Transverse colon (tissue), 4 donors: ENCODE measurements around the gene ZNF680. TPM values are rescaled to one million over a fixed set of nuclear protein-coding genes. Genes with fewer than 3 reads are reported as not detected.

Experiments
- DNase-seq: peaks from one replicate; pipeline ENCODE4 v3.0.0-alpha.2; 2019
- H3K27ac ChIP-seq, 4 donors: fragments of 200-600 bp; sonication (generic); 2 replicates each; pipeline ENCODE4 v1.5.1; 2016 to 2018; ENCODE audit warnings: inconsistent platforms in 4 of 4
- H3K27me3 ChIP-seq: fragments of 200-600 bp; sonication (generic); 2 replicates; pipeline ENCODE4 v1.5.1; 2017; ENCODE audit warnings: inconsistent platforms
- H3K36me3 ChIP-seq, 4 donors: fragments of 200-600 bp; sonication (generic); 2 replicates each; pipeline ENCODE4 v1.5.1; 2017 to 2019; ENCODE audit warnings: inconsistent platforms in 4 of 4
- H3K4me1 ChIP-seq, 4 donors: fragments of 200-600 bp; sonication (generic); 2 replicates each; pipeline ENCODE4 v1.5.1; 2017 to 2020; ENCODE audit warnings: inconsistent platforms in 4 of 4
- H3K4me3 ChIP-seq, 4 donors: fragments of 200-600 bp; sonication (generic); 1 replicate in 1 of 4; 2 replicates in 3 of 4; pipeline versions ENCODE4 v1.5.1 to v1.6.1; 2017 to 2019; ENCODE audit warnings: inconsistent platforms in 4 of 4
- H3K9me3 ChIP-seq, 2 donors: fragments of 200-600 bp; sonication (generic); 2 replicates each; pipeline ENCODE4 v1.5.1; 2017 to 2019; ENCODE audit warnings: inconsistent platforms in 2 of 2
- CTCF ChIP-seq, 5 experiments: fragments of 200-600 bp in 3 of 5; fragments of 450-650 bp in 2 of 5; sonication (generic) in 3 of 5; IDR thresholded peaks; 1 replicate in 2 of 5; 2 replicates in 3 of 5; pipeline ENCODE4 v1.5.1; 2016 to 2017; ENCODE audit warnings: antibody characterized with exemption in 5 of 5, inconsistent platforms in 3 of 5, mild to moderate bottlenecking in 2 of 5, moderate library complexity in 1 of 5
- EP300 ChIP-seq: sonication (generic); formaldehyde crosslinking; IDR thresholded peaks from one replicate; pipeline ENCODE4 v1.6.1; 2017; ENCODE audit warnings: antibody characterized with exemption, low read depth
- POLR2A ChIP-seq: fragments of 450-650 bp; IDR thresholded peaks from one replicate; pipeline ENCODE4 v1.6.1; 2016; ENCODE audit warnings: antibody characterized with exemption, mild to moderate bottlenecking, moderate library complexity
- POLR2AphosphoS5 ChIP-seq, 3 donors: sonication (generic); formaldehyde crosslinking; IDR thresholded peaks; one replicate each; pipeline ENCODE4 v1.6.1; 2016; ENCODE audit warnings: antibody characterized with exemption in 3 of 3
- WGBS, 2 donors: methylation state at CpG; one replicate each; pipeline ENCODE4 v1.1.5; 2018; ENCODE audit warnings: low coverage in 1 of 2; 5-methylcytosine and 5-hydroxymethylcytosine counted together
- in situ Hi-C, 4 donors: fragments of 200-750 bp; cut with MboI; loops; one replicate each; pipeline versions ENCODE4 v1.15.0 to v1.15.1; 2017; ENCODE audit warnings: low sequenced_read_pairs in 3 of 4, low pct_ligation_motif_present in 1 of 4, low pct_unique_long_range_greater_than_20kb in 1 of 4
- intact Hi-C: fragments of 100-400 bp; cut with DNase I; formaldehyde crosslinking; loops from one replicate; pipeline ENCODE4 v1.15.1; 2023; ENCODE audit warnings: low total_unique reads
- total RNA-seq, 4 donors: library from RNA; depleted of rRNA; stranded (reverse); fragments of >200 nt; gene quantifications; one replicate each; pipeline ENCODE4 v1.1.0, GENCODE V29; 2016

Gene ZNF680
- total RNA-seq, 4 donors from 2014 or later: 3.4 to 11.1 (median 6.6) TPM

- DNase-seq: no peak
- peaks cover 19 to 51% of the 10 kb centered on the region in 2 donors for H3K9me3 ChIP-seq
- TF ChIP-seq POLR2A: no peak
- TF ChIP-seq CTCF (IDR thresholded peaks at IDR 0.05): no peak
- TF ChIP-seq POLR2AphosphoS5 (IDR thresholded peaks at IDR 0.05): no peak
- TF ChIP-seq EP300: no peak
- no peaks in the 10 kb centered on the region for H3K36me3 ChIP-seq
- in situ Hi-C loops (no loop called here), intact Hi-C loops (no loop called here)
- H3K27me3 ChIP-seq: no peaks in the 10 kb centered on the region
- no peak overlapping the region for H3K4me3 ChIP-seq
- no peaks in the 10 kb centered on the region for H3K4me1 ChIP-seq
- 87 to 92% methylated on average over 3 of the region's 3 CpGs for WGBS, 2 donors
- H3K27ac ChIP-seq: no peak overlapping the region
Measured at GRCh38 chr7:64504581-64505120, 58.2 kb downstream of the ZNF680 start.

- no peak for TF ChIP-seq CTCF (IDR thresholded peaks at IDR 0.05)
- no peak for TF ChIP-seq POLR2A
- no peak for TF ChIP-seq POLR2AphosphoS5 (IDR thresholded peaks at IDR 0.05)
- TF ChIP-seq EP300: no peak
- Histone ChIP-seq H3K4me1 (no peaks in the 10 kb centered on the region), H3K27me3 (no peaks in the 10 kb centered on the region), H3K9me3 (peaks cover 5 to 10% of the 10 kb centered on the region in 2 donors), H3K27ac (no peak overlapping the region), H3K4me3 (no peak overlapping the region), H3K36me3 (no peaks in the 10 kb centered on the region)
- WGBS, 2 donors: 50 to 74% methylated on average over 1 of the region's 1 CpG
- intact Hi-C loops: no loop called here
- in situ Hi-C loops: loop anchor here in 1 of 4 donors (25.0 kb wide), 1 partner anchor 161 kb away; no protein-coding TSS in a partner anchor
- no peak for DNase-seq
Measured at GRCh38 chr7:64498270-64498669, 64.6 kb downstream of the ZNF680 start.

GRCh38 chr7:64494912-64495461 lies 67.9 kb downstream of the ZNF680 start:
- in situ Hi-C loops: loop anchor here in 1 of 4 donors (25.0 kb wide), 1 partner anchor 158 kb away; no protein-coding TSS in a partner anchor
- Histone ChIP-seq H3K9me3 (peaks cover 0 to 8% of the 10 kb centered on the region in 2 donors), H3K4me1 (no peaks in the 10 kb centered on the region), H3K27ac (no peak overlapping the region), H3K4me3 (no peak overlapping the region), H3K27me3 (no peaks in the 10 kb centered on the region), H3K36me3 (no peaks in the 10 kb centered on the region)
- WGBS, 2 donors: 43% methylated on average over 26 of the region's 26 CpGs; no CpG with 5 or more reads in 1 of the 2 donors
- no peak for TF ChIP-seq EP300
- TF ChIP-seq CTCF (IDR thresholded peaks at IDR 0.05): no peak
- intact Hi-C loops: no loop called here
- no peak for DNase-seq

- in situ Hi-C loops (loop anchor here in 1 of 4 donors (25.0 kb wide), 1 partner anchor 148 kb away; no protein-coding TSS in a partner anchor), intact Hi-C loops (no loop called here)
- Histone ChIP-seq H3K9me3 (peaks cover 0 to 5% of the 10 kb centered on the region in 2 donors), H3K4me1 (no peaks in the 10 kb centered on the region), H3K4me3 (no peak overlapping the region), H3K36me3 (no peaks in the 10 kb centered on the region), H3K27me3 (no peaks in the 10 kb centered on the region), H3K27ac (no peak overlapping the region)
- WGBS, 2 donors: 30 to 60% methylated on average over 1 of the region's 1 CpG
- TF ChIP-seq EP300: no peak
- TF ChIP-seq CTCF (IDR thresholded peaks at IDR 0.05): no peak
- TF ChIP-seq POLR2AphosphoS5 (IDR thresholded peaks at IDR 0.05): no peak
- no peak for TF ChIP-seq POLR2A
- no peak for DNase-seq
Measured at GRCh38 chr7:64485623-64486022, 77.2 kb downstream of the ZNF680 start.

Other genes starting within 250 kb of the ZNF680 start
- gene ZNF736, start 249.1 kb downstream of the ZNF680 start, total RNA-seq: 10 to 100 TPM in 2 of 4 donors, 1 to 10 TPM in 2; 7.0 to 12.7 (median 9.2) TPM
- 10 to 100 TPM in 2 of 4 donors, 1 to 10 TPM in 2; 3.8 to 11.2 (median 8.4) TPM for gene ZNF107, start 103.1 kb upstream of the ZNF680 start, total RNA-seq
- gene ZNF138, start 231.4 kb upstream of the ZNF680 start, total RNA-seq: 10 to 100 TPM in 2 of 4 donors, 1 to 10 TPM in 2; 4.2 to 17.2 (median 10.9) TPM